ENCODE measurements around the gene UCKL1.

DNA sequence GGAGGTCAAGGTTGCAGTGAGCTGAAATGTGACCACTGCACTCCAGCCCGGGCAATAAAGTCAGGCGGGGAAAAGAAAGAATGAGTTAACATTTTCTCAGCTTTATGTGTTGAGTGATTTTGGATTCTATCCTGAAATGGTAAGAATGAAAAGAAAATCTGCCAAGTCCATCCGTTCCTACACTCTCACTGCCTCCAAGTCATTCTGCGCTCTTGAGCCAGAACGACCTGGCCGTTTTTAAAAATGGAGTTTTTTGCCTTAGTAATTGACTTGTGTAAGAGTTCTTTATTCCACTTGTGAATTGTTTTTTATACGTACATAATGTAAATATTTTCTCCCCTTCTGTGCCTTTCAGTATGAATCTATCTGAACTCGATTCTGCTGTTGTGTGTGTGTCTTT, 32.6 kb downstream of the UCKL1 start:
- no peak for TF ChIP-seq CTCF (IDR thresholded peaks at IDR 0.05)
- no peak for TF ChIP-seq POLR2A (IDR thresholded peaks at IDR 0.05)
